K562 (cell line): ENCODE measurements around the gene LRRC4B. TPM values are rescaled to one million over a fixed set of nuclear protein-coding genes. Genes with fewer than 3 reads are reported as not detected.

Experiments used
- ATAC-seq: fragments of 200-7000 bp; cut with Tn5 transposase; 3 replicates; pipeline ENCODE4 v1.9.1; 2020; ENCODE audit warnings: moderate library complexity
- BruUV-seq: library from RNA; stranded (reverse); fragments of 400-500 nt; replicated peaks from 2 replicates; lab custom pipeline; 2021; lab: Mats Ljungman, UMichigan
- CTCF ChIA-PET: fragments of 300-600 bp; formaldehyde crosslinking; extraction: SDS; loops from one replicate; lab custom pipeline; 2021; ENCODE audit warnings: low intra/inter-chr PET ratio; lab: Yijun Ruan, JAX
- POLR2A ChIA-PET: fragments of 300-600, 350-650 bp; sonication (Branson Sonifier 250); formaldehyde crosslinking; extraction: SDS; loops from one replicate; lab custom pipeline; 2021; ENCODE audit warnings: antibody characterized with exemption, inconsistent platforms; lab: Yijun Ruan, JAX
- DNase-seq, 4 experiments: peaks; one replicate each; pipeline versions ENCODE4 v3.0.0 to v3.0.0-alpha.2; 2011 to 2018; ENCODE audit warnings: low spot score in 3 of 4, mixed read lengths in 3 of 4; ENCODE audit errors: extremely low read depth in 1 of 4
- FAIRE-seq: peaks from 2 replicates; lab custom pipeline; 2011; peaks lifted over from hg19 to GRCh38; lab: Jason Lieb, UNC
- H2AFZ ChIP-seq: 2 replicates; pipeline ENCODE4 v1.6.0; 2011; ENCODE audit warnings: low read depth, low read length, control low read depth, inconsistent platforms
- H3K27ac ChIP-seq: fragments of 200-600 bp; 3 replicates; pipeline ENCODE4 v1.8.0; 2011; ENCODE audit warnings: low read depth, mild to moderate bottlenecking, control low read depth, inconsistent platforms, low read length, moderate library complexity, mixed read lengths; ENCODE audit errors: extremely low read depth
- H3K27me3 ChIP-seq, 2 experiments: fragments of 300-600 bp in 1 of 2; 2 replicates in 1 of 2; 3 replicates in 1 of 2; pipeline versions ENCODE4 v1.6.0 to v1.8.0; 2011; ENCODE audit warnings: inconsistent platforms in 2 of 2, low read length in 2 of 2, mild to moderate bottlenecking in 1 of 2, mixed read lengths in 1 of 2, moderate library complexity in 1 of 2; ENCODE audit not compliant: control insufficient read depth in 2 of 2, insufficient read depth in 2 of 2
- H3K36me3 ChIP-seq: fragments of 300-600 bp; 3 replicates; pipeline ENCODE4 v1.8.0; 2011; ENCODE audit warnings: mild to moderate bottlenecking, low read length, inconsistent platforms; ENCODE audit not compliant: control insufficient read depth, insufficient read depth
- H3K4me1 ChIP-seq, 2 experiments: fragments of 200-600 bp in 1 of 2; replicated peaks in 1 of 2; 2 replicates in 1 of 2; 3 replicates in 1 of 2; pipeline versions ENCODE4 v1.5.1 to v1.8.0; 2011; ENCODE audit warnings: inconsistent platforms in 2 of 2, low read length in 2 of 2, mild to moderate bottlenecking in 1 of 2, mixed read lengths in 1 of 2, moderate library complexity in 1 of 2; ENCODE audit not compliant: control insufficient read depth in 2 of 2, insufficient read depth in 2 of 2
- H3K4me2 ChIP-seq: 2 replicates; pipeline ENCODE4 v1.6.1; 2011; ENCODE audit warnings: low read length, control low read depth, inconsistent platforms, mixed read lengths; ENCODE audit not compliant: insufficient read depth
- H3K4me3 ChIP-seq: fragments of 200-600 bp; sonication (generic), shearing (Covaris generic); 2 replicates; pipeline ENCODE4 v1.5.1; 2016; ENCODE audit warnings: control low read depth, inconsistent platforms
- H3K79me2 ChIP-seq: fragments of 200-600 bp; 3 replicates; pipeline ENCODE4 v1.8.0; 2011; ENCODE audit warnings: low read length, inconsistent platforms; ENCODE audit not compliant: control insufficient read depth, insufficient read depth
- H3K9ac ChIP-seq, 2 experiments: 2 replicates each; pipeline versions ENCODE4 v1.6.0 to v1.6.1; 2011; ENCODE audit warnings: low read depth in 2 of 2, low read length in 2 of 2, control low read depth in 1 of 2, inconsistent platforms in 1 of 2, mild to moderate bottlenecking in 1 of 2, mixed read lengths in 1 of 2; ENCODE audit not compliant: insufficient read depth in 1 of 2
- H3K9me1 ChIP-seq: one replicate; pipeline ENCODE4 v1.6.0; 2011; ENCODE audit warnings: inconsistent platforms, mild to moderate bottlenecking, low read length, moderate library complexity; ENCODE audit not compliant: control insufficient read depth, insufficient read depth
- H3K9me3 ChIP-seq: replicated peaks from 2 replicates; pipeline ENCODE4 v1.5.1; 2011; ENCODE audit warnings: low read depth, low read length, inconsistent platforms; ENCODE audit not compliant: control insufficient read depth, insufficient read depth
- H4K20me1 ChIP-seq: replicated peaks from 2 replicates; pipeline ENCODE4 v1.6.1; 2011; ENCODE audit warnings: low read length, inconsistent platforms, mixed read lengths; ENCODE audit not compliant: control insufficient read depth, insufficient read depth
- ARID3B ChIP-seq: fragments of 250-450 bp; sonication (Bioruptor Pico); IDR thresholded peaks from 2 replicates; pipeline ENCODE4 v1.4.0; 2020; ENCODE audit warnings: borderline replicate concordance
- BCOR ChIP-seq: fragments of 450-650 bp; IDR thresholded peaks from 2 replicates; pipeline ENCODE4 v1.6.1; 2016
- CREB1 ChIP-seq, 2 experiments: sonication (generic) in 1 of 2; formaldehyde crosslinking in 1 of 2; IDR thresholded peaks; 2 replicates each; pipeline versions ENCODE4 v1.6.1 to v1.8.0; 2012 to 2022; ENCODE audit warnings: inconsistent platforms in 1 of 2, mild to moderate bottlenecking in 1 of 2, missing genetic modification reagents in 1 of 2, moderate library complexity in 1 of 2
- FOXK1 ChIP-seq: sonication (generic); formaldehyde crosslinking; IDR thresholded peaks from 2 replicates; pipeline ENCODE4 v1.8.0; 2022; ENCODE audit warnings: missing genetic modification reagents, mild to moderate bottlenecking, borderline replicate concordance
- HOXB6 ChIP-seq: fragments of 250-450 bp; sonication (Bioruptor Pico); IDR thresholded peaks from 2 replicates; pipeline ENCODE4 v1.5.1; 2022; ENCODE audit warnings: mild to moderate bottlenecking, borderline replicate concordance
- KDM4B ChIP-seq, 2 experiments: fragments of 450-650 bp in 1 of 2; sonication (generic) in 1 of 2; IDR thresholded peaks; 2 replicates each; pipeline ENCODE4 v1.6.1; 2016 to 2017; ENCODE audit warnings: borderline replicate concordance in 2 of 2, antibody characterized with exemption in 1 of 2, low read depth in 1 of 2, mild to moderate bottlenecking in 1 of 2
- MBD1 ChIP-seq: fragments of 250-450 bp; sonication (Bioruptor Pico); IDR thresholded peaks from 2 replicates; pipeline ENCODE4 v1.8.0; 2022; ENCODE audit warnings: inconsistent platforms
- RB1 ChIP-seq: fragments of 450-650 bp; IDR thresholded peaks from 2 replicates; pipeline ENCODE4 v1.6.1; 2017; ENCODE audit warnings: low read depth, mild to moderate bottlenecking
- RBM25 ChIP-seq: fragments of 200-400 bp; formaldehyde crosslinking; IDR thresholded peaks from 2 replicates; pipeline ENCODE4 v1.6.1; 2018; ENCODE audit warnings: low read length, low read depth, moderate library complexity; ENCODE audit not compliant: severe bottlenecking
- TEAD1 ChIP-seq, 2 experiments: fragments of 450-650 bp in 1 of 2; sonication (generic) in 1 of 2; formaldehyde crosslinking; IDR thresholded peaks; 2 replicates each; pipeline versions ENCODE4 v1.4.0 to v1.8.0; 2020 to 2022; ENCODE audit warnings: mild to moderate bottlenecking in 2 of 2, missing genetic modification reagents in 1 of 2
- WGBS: fragments of 100-300 bp; shearing (Covaris generic); methylation state at CpG from one replicate; pipeline ENCODE4 v1.1.6; 2016; ENCODE audit warnings: low coverage, mixed read lengths; ENCODE audit not compliant: insufficient coverage; ENCODE audit errors: missing lambda C conversion rate; 5-methylcytosine and 5-hydroxymethylcytosine counted together
- in situ Hi-C: fragments of 300-500 bp; cut with MboI; formaldehyde crosslinking; loops from 4 replicates; pipeline ENCODE4 v1.15.0; 2018; ENCODE audit warnings: inconsistent platforms, mixed read lengths
- intact Hi-C: fragments of 100-400 bp; cut with micrococcal nuclease; formaldehyde crosslinking; loops from 2 replicates; pipeline ENCODE4 v1.14.2; 2022
- polyA plus RNA-seq, 8 experiments: library from polyadenylated mRNA; depleted of rRNA in 4 of 8; stranded (reverse) in 5 of 8; unstranded in 3 of 8; fragments of >200 nt; fragmentation: Nextera tagmentation in 2 of 8; fragmentation: Illumina TruSeq in 1 of 8; extraction: Ambion mirVana in 2 of 8; extraction: Trizol in 1 of 8; gene quantifications; 2 replicates each; pipeline versions ENCODE4 v1.2.1 to v1.2.3, GENCODE V29; 2011 to 2014; ENCODE audit warnings: inconsistent platforms in 1 of 8, missing spikeins in 1 of 8
- total RNA-seq, 7 experiments: library from RNA; depleted of rRNA in 6 of 7; stranded (reverse); fragments of >200 nt in 6 of 7; fragmentation: Illumina TruSeq in 2 of 7; extraction: Trizol in 2 of 7; gene quantifications; 2 replicates each; pipeline versions ENCODE4 v1.2.1 to v1.2.3, GENCODE V29; 2011 to 2021; ENCODE audit warnings: low replicate concordance in 1 of 7

Gene LRRC4B
- total and polyA plus RNA-seq, 9 of the 15 experiments (the other 6 are each of a cell fraction or from before 2014, with no cell fraction given) = 0.18 to 9.6 (median 2.9) TPM; not detected in 2

GRCh38 chr19:50555033-50555432 lies 13.2 kb downstream of the LRRC4B start:
- Histone ChIP-seq H3K27me3 (peaks cover 0 to 16% of the 10 kb centered on the region in 2 experiments; a peak in 3 of 5 replicates), H3K9me1 (no peaks in the 10 kb centered on the region), H3K79me2 (no peaks in the 10 kb centered on the region), H3K27ac (no peak overlapping the region), H3K9ac (0 out of 4 replicates have a peak overlapping the region, but pooled peaks of 1 of the 2 experiments have one; percentile 48), H4K20me1 (peaks cover 8% of the 10 kb centered on the region), H3K9me3 (no peaks in the 10 kb centered on the region), H2AFZ (no peak overlapping the region), H3K4me2 (no peak overlapping the region), H3K4me3 (no peak overlapping the region), H3K4me1 (peaks cover 10 to 42% of the 10 kb centered on the region in 2 experiments), H3K36me3 (no peaks in the 10 kb centered on the region)
- TF ChIP-seq ARID3B (CRISPR knock-in tag) (no peak), RBM25 (peak; percentile 51), HOXB6 (CRISPR knock-in tag) (no peak), RB1 (no peak), FOXK1 (no peak), KDM4B (IDR thresholded peaks at IDR 0.05; ENCODE audit: borderline replicate concordance in 2 of 2, low read depth in 1 of 2) (no peak), CREB1 (IDR thresholded peaks at IDR 0.05) (no peak), CREB1 (CRISPR knock-in tag; IDR thresholded peaks at IDR 0.05) (no peak), MBD1 (CRISPR knock-in tag) (no peak), BCOR (peak; percentile 34; the same call in 1 of the 2 replicates), TEAD1 (CRISPR knock-in tag; IDR thresholded peaks at IDR 0.05) (0 out of 4 replicates have a peak, but pooled peaks of 1 of the 2 experiments have one; percentile 5)
- intact Hi-C loops (no loop called here), in situ Hi-C loops (no loop called here)
- ATAC-seq (no peak), FAIRE-seq (no peak), DNase-seq (no peak)
- no TSS peak for BruUV-seq
- WGBS = 46% methylated on average over 12 of the region's 12 CpGs
- CTCF ChIA-PET = no interaction called here
- POLR2A ChIA-PET = interaction anchor here (0.6 to 1.6 kb wide), 3 partner anchors 17 to 124 kb away, joined by 3 to 6 read pairs (median 3); no protein-coding TSS in a partner anchor
